Measurements from ENCODE around the gene TTC21A.

- no peak for TF ChIP-seq CTCF (IDR thresholded peaks at IDR 0.05 in 4 of 5, conservative IDR thresholded peaks at IDR 0.05 in 1 of 5)
- no peak for TF ChIP-seq POLR2A (IDR thresholded peaks at IDR 0.05)
These were observed 33.0 kb downstream of the TTC21A start for GRCh38 chr3:39140341-39140971.
